Activated CD4-positive, alpha-beta T cell treated with anti-CD3 and anti-CD28 coated beads, Interleukin-2, amount 10 ng/mL, durations not matched to agents 7 days and 5 days (primary cell): ENCODE results near the gene COL26A1. TPM values are rescaled to one million over a fixed set of nuclear protein-coding genes. Genes with fewer than 3 reads are reported as not detected.

Source experiments
- CTCF ChIA-PET: fragments of 350-600 bp; sonication (Branson Sonifier 250); formaldehyde crosslinking; loops from one replicate; lab custom pipeline; 2021; ENCODE audit warnings: antibody characterized with exemption; lab: Charles Lee
- POLR2A ChIA-PET: fragments of 350-600 bp; sonication (Branson Sonifier 250); formaldehyde crosslinking; loops from one replicate; lab custom pipeline; 2021; ENCODE audit warnings: antibody characterized with exemption; lab: Charles Lee
- DNase-seq: peaks from one replicate; pipeline ENCODE4 v3.0.0-alpha.2; 2020
- H3K27ac Mint-ChIP-seq: one replicate; pipeline ENCODE4 v1.8.0; 2021; ENCODE audit warnings: mild to moderate bottlenecking, moderate library complexity, mixed read lengths
- H3K27me3 Mint-ChIP-seq: one replicate; pipeline ENCODE4 v1.8.0; 2021; ENCODE audit warnings: mixed read lengths
- H3K36me3 Mint-ChIP-seq: one replicate; pipeline ENCODE4 v1.8.0; 2021; ENCODE audit warnings: low read depth, mixed read lengths
- H3K4me1 Mint-ChIP-seq: one replicate; pipeline ENCODE4 v1.8.0; 2021; ENCODE audit warnings: mixed read lengths
- H3K4me3 Mint-ChIP-seq: one replicate; pipeline ENCODE4 v1.8.0; 2021; ENCODE audit warnings: mild to moderate bottlenecking, moderate library complexity, mixed read lengths
- H3K9me3 Mint-ChIP-seq: one replicate; pipeline ENCODE4 v1.8.0; 2021; ENCODE audit warnings: mixed read lengths
- total RNA-seq, 2 experiments: library from RNA; stranded (reverse); gene quantifications; one replicate each; pipeline ENCODE4 v1.2.3, GENCODE V29; 2021

The COL26A1 gene
- total RNA-seq, 2 experiments from 2014 or later = not detected

DNA sequence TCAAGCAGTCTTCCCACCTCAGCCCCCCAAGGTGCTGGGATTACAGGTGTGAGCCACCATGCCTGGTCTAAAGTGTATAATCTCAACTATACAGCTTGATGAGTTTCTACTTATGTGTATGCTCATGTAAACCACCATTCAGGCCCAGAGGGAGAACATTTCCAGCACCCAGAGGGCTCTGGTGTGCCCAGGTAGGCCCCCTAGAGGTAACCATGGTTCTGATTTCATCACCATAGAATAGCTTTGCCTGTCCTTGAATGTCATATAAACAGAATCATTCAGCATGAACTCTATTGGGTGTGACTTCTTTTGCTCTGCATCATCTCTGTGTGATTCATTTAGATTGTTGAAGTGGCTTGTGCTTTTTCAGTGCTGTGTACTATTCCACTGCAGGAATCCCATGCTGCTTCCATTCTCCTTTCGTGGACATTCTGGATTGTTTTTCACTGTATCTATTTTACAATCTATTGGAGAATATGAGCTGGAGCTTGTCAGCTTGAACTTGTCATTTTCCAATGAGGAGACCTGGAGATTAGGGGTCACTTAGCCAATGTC, 35.2 kb downstream of the COL26A1 start:
- H3K27me3 Mint-ChIP-seq = peaks cover 11% of the 10 kb centered on the region
- no peaks in the 10 kb centered on the region for H3K4me1 Mint-ChIP-seq
- ChIA-PET POLR2A (no interaction called here), CTCF (interaction anchor here (0.7 to 1.3 kb wide), 2 partner anchors 14 to 23 kb away, joined by 3 read pairs; no protein-coding TSS in a partner anchor)
- H3K36me3 Mint-ChIP-seq = no peaks in the 10 kb centered on the region
- H3K9me3 Mint-ChIP-seq = no peaks in the 10 kb centered on the region
- DNase-seq = no peak
- no peak overlapping the region for H3K4me3 Mint-ChIP-seq
- no peak overlapping the region for H3K27ac Mint-ChIP-seq

DNA sequence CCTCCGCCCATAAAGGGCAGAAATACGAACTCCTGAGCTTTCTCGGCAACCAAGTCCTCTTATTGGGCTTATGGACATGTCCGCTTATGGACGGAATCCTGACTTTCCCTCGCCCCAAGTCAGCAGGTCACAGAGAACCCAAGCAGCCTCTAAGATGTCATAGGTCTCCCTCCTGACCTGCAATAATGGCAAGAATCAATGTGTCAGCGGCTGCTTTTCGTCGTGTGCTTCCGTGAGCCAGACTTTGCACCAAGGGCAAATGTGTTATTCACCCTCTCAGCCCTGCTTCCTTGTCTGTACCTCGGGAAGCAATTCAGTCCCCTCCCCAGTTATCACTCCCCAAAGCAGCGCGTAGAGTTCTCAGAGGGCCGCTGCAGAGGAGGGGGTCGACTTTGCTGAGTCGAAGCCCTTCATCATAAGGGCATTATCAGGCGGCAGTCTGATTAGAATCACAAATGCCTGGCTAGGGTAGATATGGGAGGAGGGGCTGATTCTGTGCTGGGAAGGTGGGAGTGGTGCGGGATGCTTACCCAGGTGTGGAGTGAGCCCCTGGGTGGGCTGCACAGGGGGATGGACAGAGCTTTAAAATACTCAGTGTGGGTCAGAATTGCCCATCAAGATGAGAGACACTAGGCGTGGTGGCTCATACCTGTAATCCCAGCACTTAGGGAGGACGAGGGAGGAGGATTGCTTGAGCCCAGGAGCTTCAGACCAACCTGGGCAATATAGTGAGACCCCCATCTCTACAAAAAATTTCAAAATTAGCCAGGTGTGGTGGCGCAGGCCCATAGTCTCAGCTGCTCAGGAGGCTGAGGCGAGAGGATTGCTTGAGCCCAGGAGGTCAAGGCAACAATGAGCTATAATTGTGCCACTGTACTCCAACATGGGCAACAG, 36.0 kb downstream of the COL26A1 start:
- no peaks in the 10 kb centered on the region for H3K4me1 Mint-ChIP-seq
- no peaks in the 10 kb centered on the region for H3K9me3 Mint-ChIP-seq
- H3K36me3 Mint-ChIP-seq = no peaks in the 10 kb centered on the region
- no peak for DNase-seq
- ChIA-PET POLR2A (no interaction called here), CTCF (interaction anchor here (0.6 to 1.3 kb wide), 4 partner anchors 12 to 57 kb away, joined by 3 to 5 read pairs (median 3); no protein-coding TSS in a partner anchor)
- no peak overlapping the region for H3K4me3 Mint-ChIP-seq
- no peak overlapping the region for H3K27ac Mint-ChIP-seq
- peaks cover 13% of the 10 kb centered on the region for H3K27me3 Mint-ChIP-seq

DNA sequence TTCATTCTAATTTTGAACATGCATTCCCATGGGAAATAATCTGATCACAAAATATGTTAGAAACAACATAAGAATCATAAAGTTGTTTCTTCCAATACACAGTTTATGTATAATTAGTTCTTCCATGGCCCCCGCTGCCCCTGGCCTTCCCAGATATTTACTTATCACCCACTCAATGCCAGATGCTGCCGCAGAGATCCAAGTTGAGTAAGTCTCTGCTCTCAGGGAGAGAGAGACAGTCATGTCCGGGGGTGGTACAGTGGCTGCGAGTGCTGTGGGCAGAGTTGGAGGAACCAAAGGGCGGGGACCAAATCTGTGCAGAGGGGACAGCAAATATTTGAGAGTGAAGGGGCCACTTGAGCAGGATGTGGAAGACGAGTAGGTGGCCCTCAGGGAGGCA, 37.1 kb downstream of the COL26A1 start:
- POLR2A ChIA-PET = no interaction called here
- CTCF ChIA-PET = interaction anchor here (1.1 kb wide), 1 partner anchor 11 kb away, joined by 5 read pairs; no protein-coding TSS in a partner anchor
- Mint-ChIP-seq H3K27ac (no peak overlapping the region), H3K4me3 (no peak overlapping the region), H3K36me3 (no peaks in the 10 kb centered on the region), H3K4me1 (no peaks in the 10 kb centered on the region), H3K9me3 (no peaks in the 10 kb centered on the region), H3K27me3 (peaks cover 13% of the 10 kb centered on the region)
- DNase-seq = no peak

DNA sequence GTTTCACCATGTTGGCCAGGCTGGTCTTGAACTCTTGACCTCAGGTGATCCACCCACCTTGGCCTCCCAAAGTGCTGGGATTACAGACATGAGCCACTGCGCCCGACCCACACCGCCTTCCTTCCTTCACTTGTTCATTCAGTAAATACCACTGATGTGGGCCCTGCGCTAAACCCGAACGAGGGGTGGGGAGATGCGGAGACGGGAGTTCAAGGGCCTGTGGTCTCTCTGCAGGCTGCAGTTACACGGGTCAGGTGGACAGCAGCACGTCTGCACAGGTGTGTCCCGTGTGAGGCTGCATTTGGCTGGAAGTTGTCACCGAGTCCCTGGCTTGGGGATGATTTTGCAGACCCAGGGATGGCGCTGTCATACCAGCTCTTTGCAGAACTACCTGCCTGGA, 38.1 kb downstream of the COL26A1 start:
- CTCF ChIA-PET = no interaction called here
- POLR2A ChIA-PET = no interaction called here
- H3K27ac Mint-ChIP-seq = no peak overlapping the region

DNA sequence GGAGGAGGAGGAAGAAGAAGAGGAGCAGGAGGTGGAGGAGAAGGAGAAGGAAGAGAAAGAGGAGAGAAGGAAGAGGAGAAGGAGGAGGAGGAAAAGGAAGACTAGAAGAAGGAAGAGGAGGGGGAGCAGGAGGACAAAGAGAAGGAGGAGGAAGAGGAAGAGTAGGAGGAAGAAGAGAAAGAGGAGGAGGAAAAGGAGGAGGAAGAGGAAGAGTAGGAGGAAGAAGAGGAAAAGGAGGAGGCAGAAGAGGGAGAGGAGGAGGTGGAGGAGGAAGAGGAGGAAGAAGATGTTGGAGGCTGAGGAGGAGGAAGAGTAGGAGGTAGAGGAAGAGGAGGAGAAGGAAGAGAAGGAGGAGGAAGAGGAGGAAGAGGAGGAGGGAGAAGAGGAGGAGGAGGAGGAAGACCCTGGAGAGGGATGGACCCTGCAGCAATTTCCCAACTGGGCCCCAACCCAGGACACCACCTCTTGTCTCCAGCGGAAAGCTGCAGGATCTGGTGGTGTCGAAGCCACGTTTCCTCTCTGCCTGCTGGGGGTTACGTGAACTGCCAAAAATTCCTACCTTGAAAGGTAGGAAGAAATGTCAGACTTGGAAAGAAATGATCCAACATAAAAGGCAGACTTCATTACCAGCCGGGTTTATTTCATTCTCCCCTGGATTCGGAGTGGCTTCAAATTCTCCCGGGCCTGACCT, 38.9 kb downstream of the COL26A1 start:
- Mint-ChIP-seq H3K27me3 (peaks cover 10% of the 10 kb centered on the region), H3K36me3 (no peaks in the 10 kb centered on the region), H3K9me3 (no peaks in the 10 kb centered on the region), H3K4me1 (no peaks in the 10 kb centered on the region), H3K4me3 (no peak overlapping the region), H3K27ac (no peak overlapping the region)
- DNase-seq = no peak
- CTCF ChIA-PET = no interaction called here
- POLR2A ChIA-PET = no interaction called here

More for the DNA sequence above, 38.1 kb downstream of the COL26A1 start:
- no peak for DNase-seq
- H3K4me3 Mint-ChIP-seq = no peak overlapping the region
- H3K9me3 Mint-ChIP-seq = no peaks in the 10 kb centered on the region
- H3K4me1 Mint-ChIP-seq = no peaks in the 10 kb centered on the region
- H3K27me3 Mint-ChIP-seq = peaks cover 13% of the 10 kb centered on the region
- no peaks in the 10 kb centered on the region for H3K36me3 Mint-ChIP-seq

DNA sequence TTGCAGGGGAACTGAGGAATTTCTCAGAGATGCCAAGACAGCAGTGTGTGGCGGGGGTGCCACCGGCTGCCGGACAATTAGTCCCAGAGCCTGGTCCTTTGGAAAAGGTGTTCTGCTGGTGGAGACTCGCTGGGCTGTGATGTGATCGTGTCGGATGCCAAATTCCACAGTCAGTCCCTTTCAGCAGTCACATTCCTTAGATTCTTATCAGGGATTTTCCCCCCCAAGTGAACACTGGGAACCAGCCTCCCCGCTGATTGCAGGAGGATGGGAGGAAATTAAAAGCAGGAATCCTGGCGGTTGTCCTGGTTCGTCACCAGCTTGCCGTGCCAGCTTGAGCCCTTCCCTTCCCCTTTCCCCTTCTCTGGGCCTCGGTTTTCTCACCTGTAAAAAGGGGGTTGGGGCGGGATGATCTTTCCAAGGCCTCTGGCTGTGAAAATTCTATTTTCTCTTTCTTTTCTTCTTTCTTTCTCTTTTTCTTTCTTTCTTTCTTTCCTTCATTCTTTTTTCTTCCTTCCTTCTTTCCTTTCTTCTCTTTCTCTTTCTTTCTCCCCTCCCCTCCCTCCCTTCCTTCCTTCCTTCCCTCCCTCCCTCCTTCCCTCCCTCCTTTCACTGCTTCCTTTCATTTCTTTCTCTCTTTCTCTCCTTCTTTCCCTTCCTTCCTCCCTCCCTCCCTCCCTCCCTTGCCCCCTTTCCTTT, 39.6 kb downstream of the COL26A1 start:
- H3K36me3 Mint-ChIP-seq = no peaks in the 10 kb centered on the region

DNA sequence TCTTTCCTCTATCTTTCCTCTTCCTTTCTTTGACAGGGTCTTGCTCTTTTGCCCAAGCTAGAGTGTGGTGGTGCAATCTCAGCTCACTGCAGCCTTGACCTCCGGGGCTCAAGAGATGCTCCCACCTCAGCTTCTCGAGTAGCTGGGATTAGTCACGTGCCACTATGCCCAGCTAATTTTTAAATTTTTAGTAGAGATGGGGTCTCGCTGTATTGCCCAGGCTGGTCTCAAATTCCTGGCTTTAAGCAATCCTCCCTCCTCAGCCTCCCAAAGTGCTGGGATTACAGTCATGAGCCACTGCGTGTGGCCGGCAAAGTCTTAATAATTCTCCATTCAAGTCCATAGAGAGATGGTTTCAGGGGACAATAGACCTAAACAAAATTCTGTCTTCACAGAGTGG, 40.2 kb downstream of the COL26A1 start:
- DNase-seq = no peak
- Mint-ChIP-seq H3K4me1 (no peaks in the 10 kb centered on the region), H3K27me3 (peaks cover 8% of the 10 kb centered on the region), H3K4me3 (no peak overlapping the region), H3K36me3 (no peaks in the 10 kb centered on the region), H3K9me3 (no peaks in the 10 kb centered on the region), H3K27ac (no peak overlapping the region)
- ChIA-PET CTCF (interaction anchor here (0.5 kb wide), 1 partner anchor 72 kb away, joined by 3 read pairs; no protein-coding TSS in a partner anchor), POLR2A (no interaction called here)

More for the DNA sequence above, 39.6 kb downstream of the COL26A1 start:
- H3K27ac Mint-ChIP-seq = no peak overlapping the region
- POLR2A ChIA-PET = no interaction called here
- H3K9me3 Mint-ChIP-seq = no peaks in the 10 kb centered on the region
- CTCF ChIA-PET = no interaction called here
- peaks cover 7% of the 10 kb centered on the region for H3K27me3 Mint-ChIP-seq
- H3K4me1 Mint-ChIP-seq = no peaks in the 10 kb centered on the region
- DNase-seq = no peak
- H3K4me3 Mint-ChIP-seq = no peak overlapping the region

DNA sequence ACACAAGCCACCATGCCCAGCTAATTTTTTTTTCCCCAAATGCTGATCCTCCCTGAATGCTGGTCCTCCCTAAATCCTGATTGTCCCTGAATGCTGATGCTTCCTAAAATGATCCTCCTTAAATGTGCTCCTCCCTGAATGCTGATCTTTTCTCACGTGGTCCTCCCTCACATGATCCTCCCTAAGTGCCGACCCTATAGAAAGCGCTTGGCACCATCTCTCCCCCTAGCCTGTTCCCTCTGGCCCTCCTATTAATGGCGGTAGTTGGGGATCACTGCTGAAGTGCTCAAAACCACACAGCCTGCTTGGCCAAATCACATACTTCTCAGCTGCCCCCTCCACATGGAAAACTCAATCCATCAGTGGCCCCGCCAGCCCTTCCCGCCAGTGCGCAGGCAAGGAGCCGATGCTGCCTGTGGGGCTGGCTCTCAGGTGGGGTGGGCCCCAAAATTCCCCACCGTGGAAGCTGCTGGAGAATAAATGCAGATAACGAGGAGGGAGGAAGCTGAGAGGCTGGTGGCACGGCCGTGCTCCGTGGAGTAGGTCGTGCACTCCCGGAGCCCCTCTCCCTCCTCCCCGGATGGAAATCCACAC, 42.9 kb downstream of the COL26A1 start:
- CTCF ChIA-PET = interaction anchor here (0.9 to 1.3 kb wide), 2 partner anchors 11 to 23 kb away, joined by 3 read pairs; no protein-coding TSS in a partner anchor

DNA sequence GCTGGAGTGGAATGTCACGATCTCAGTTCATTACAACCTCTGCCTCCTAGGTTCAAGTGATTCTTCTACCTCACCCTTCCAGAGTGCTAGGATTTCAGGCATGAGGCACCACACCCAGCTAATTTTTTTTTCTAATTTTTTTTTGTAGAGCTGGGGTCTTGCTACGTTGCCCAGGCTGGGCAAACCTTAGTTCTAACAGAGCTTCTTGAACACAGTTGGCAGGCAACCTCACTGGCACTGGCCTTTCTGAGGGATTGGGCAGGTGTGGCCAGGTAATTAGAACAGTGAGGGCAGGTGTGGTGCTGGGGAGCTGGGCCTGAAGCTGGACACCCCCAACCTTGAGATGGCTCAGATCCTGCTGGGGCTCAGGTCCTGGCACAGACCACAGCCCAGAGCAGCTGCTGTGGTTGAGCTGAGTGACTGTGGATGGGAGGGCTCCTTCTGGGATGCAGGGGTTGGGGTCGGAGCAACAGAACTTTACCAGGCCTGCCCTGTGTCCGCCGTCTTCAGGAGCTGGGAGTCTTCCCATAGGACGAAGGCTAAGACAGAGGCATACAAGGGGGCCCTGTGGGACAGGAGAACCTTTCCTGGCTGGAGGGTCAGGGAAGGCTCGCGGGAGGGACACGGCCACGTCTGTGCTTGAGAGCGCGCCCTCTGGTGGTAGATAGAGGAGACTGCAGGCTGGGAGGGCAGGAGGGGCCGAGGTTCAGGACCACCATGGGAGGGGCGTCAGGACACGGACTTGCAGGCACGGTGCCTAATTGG, 48.2 kb downstream of the COL26A1 start:
- H3K4me3 Mint-ChIP-seq = no peak overlapping the region
- peak; percentile 39 for DNase-seq
- ChIA-PET CTCF (interaction anchor here (0.6 to 1.6 kb wide), 12 partner anchors 12 to 209 kb away, joined by 3 to 8 read pairs (median 4); partner anchors contain the start of gene IFT22), POLR2A (no interaction called here)
- H3K27me3 Mint-ChIP-seq = peaks cover 9% of the 10 kb centered on the region
- peaks cover 9% of the 10 kb centered on the region for H3K4me1 Mint-ChIP-seq
- no peaks in the 10 kb centered on the region for H3K36me3 Mint-ChIP-seq
- no peak overlapping the region for H3K27ac Mint-ChIP-seq
- peaks cover 19% of the 10 kb centered on the region for H3K9me3 Mint-ChIP-seq

More for the DNA sequence above, 42.9 kb downstream of the COL26A1 start:
- POLR2A ChIA-PET = no interaction called here
- Mint-ChIP-seq H3K36me3 (no peaks in the 10 kb centered on the region), H3K4me1 (no peaks in the 10 kb centered on the region), H3K4me3 (no peak overlapping the region), H3K9me3 (peaks cover 19% of the 10 kb centered on the region), H3K27me3 (peaks cover 9% of the 10 kb centered on the region), H3K27ac (no peak overlapping the region)
- no peak for DNase-seq

DNA sequence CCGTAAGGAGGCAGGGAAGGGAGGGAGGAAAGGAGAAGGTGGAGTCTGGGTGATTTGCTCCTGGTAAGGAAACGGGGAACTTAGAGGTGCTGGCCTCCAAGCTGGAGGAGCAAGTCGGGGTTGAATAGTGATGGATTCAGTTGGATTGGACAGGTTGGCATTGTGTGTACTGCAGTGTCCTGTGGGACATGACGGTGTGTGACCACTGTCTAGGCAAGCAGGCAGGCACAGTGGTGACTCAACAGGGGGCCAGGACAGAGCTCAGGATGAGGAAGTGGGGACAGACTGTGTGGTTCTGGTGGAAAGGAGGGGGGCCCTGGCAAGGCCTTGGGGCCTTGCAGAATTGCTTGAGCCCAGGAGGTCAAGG, 48.8 kb downstream of the COL26A1 start:
- H3K9me3 Mint-ChIP-seq = peaks cover 19% of the 10 kb centered on the region
- CTCF ChIA-PET = interaction anchor here (0.6 to 1.6 kb wide), 15 partner anchors 10 to 354 kb away, joined by 3 to 8 read pairs (median 3); partner anchors contain the start of gene IFT22
- H3K27me3 Mint-ChIP-seq = peaks cover 12% of the 10 kb centered on the region
- no peak overlapping the region for H3K27ac Mint-ChIP-seq
- no peak overlapping the region for H3K4me3 Mint-ChIP-seq
- DNase-seq = no peak
- POLR2A ChIA-PET = no interaction called here
- peaks cover 9% of the 10 kb centered on the region for H3K4me1 Mint-ChIP-seq
- H3K36me3 Mint-ChIP-seq = no peaks in the 10 kb centered on the region

DNA sequence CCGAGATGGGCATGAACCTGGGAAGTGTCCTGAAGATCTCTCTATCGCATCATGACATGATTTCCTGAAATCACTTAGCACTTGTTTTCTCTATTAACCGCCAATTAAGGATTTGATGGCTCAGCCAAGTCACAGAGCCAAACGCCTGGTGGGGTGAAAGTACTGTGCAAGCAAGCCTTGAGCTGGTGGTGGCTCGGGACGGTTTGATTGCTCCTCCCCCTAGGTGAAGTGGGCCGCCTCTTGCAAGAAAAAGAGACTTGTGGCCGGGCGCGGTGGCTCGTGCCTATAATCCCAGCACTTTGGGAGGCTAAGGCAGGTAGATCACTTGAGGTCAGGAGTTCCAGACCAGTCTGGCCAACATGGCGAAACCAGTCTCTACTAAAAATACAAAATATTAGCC, 50.3 kb downstream of the COL26A1 start:
- Mint-ChIP-seq H3K27me3 (peaks cover 10% of the 10 kb centered on the region), H3K4me1 (peaks cover 9% of the 10 kb centered on the region), H3K36me3 (no peaks in the 10 kb centered on the region), H3K9me3 (peaks cover 19% of the 10 kb centered on the region), H3K4me3 (no peak overlapping the region), H3K27ac (peak overlapping the region; percentile 50)
- ChIA-PET POLR2A (no interaction called here), CTCF (no interaction called here)
- no peak for DNase-seq
